Activated CD8-positive, alpha-beta memory T cell treated with anti-CD3 and anti-CD28 coated beads for 4 hours (primary cell): ENCODE measurements around the gene COLEC11.

Experiments
- DNase-seq, 2 donors: peaks; one replicate each; pipeline ENCODE4 v3.0.0-alpha.2; 2020; ENCODE audit warnings: low read depth in 2 of 2

COLEC11 gene

DNA sequence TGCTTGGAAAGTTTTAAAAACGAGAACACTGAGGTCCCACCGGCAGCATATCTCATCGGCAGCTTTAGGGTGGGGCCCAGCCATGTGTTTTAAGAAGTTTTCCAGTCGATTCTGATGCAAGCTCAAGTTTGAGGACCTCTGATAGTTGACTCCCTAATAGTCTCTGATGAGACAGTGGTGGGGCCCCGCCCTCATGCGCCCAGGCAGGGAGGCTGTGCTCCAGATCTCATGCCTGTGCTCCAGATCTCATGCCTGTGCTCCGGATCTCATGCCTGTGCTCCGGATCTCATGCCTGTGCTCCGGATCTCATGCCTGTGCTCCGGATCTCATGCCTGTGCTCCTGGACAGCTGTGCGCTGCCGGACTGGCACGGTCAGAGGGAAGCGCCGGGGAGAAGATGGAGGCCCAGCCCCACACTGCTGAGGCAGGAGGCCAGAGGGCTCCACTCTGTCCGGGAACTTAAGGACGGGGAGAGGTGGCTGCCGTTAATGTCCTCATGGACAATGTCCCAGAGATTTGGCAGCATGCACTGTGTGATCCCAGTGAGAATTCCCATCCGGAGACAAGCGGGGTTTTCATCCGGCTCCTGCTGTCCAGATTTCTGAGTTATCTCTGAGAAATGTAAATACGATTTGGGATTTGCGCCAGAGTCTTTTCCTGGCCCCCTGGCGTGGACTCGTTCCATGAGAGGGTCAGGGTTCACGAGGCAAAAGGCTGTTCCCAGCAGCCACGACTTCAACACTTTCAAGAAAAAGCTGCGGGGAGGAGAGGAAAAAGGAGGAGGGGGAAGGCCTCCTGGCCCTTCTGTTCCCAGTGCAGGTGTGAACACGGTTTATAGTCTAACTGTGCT, 9.4 kb upstream of the COLEC11 start:
- DNase-seq, result no peak

- no peak for DNase-seq
These were observed 8.7 kb upstream of the COLEC11 start for GRCh38 chr2:3586220-3586619.

- DNase-seq, result no peak
These were observed 7.9 kb upstream of the COLEC11 start for GRCh38 chr2:3587021-3587420.

DNA sequence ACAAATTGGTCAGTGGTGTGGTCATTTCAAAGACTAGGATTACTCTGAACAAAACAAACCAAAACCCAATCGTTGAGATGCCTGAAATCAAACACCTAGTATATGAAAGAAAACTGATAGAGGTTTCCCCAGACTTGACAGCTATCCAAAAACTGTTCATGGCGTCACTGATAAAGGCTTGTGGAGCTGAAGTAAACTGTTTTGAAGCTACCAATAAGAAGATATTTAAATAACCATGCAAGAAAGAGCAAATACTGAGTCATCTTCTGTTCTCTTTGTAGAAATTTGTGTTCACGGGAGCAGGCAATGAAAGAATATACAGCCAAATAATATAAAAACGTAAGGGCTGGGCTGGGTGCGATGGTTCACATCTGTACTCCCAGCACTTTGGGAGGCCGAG, 7.5 kb upstream of the COLEC11 start:
- no peak for DNase-seq

- no peak for DNase-seq
These were observed 6.8 kb upstream of the COLEC11 start for GRCh38 chr2:3588084-3588483.

- no peak for DNase-seq
These were observed 5.8 kb upstream of the COLEC11 start for GRCh38 chr2:3589086-3589485.

DNA sequence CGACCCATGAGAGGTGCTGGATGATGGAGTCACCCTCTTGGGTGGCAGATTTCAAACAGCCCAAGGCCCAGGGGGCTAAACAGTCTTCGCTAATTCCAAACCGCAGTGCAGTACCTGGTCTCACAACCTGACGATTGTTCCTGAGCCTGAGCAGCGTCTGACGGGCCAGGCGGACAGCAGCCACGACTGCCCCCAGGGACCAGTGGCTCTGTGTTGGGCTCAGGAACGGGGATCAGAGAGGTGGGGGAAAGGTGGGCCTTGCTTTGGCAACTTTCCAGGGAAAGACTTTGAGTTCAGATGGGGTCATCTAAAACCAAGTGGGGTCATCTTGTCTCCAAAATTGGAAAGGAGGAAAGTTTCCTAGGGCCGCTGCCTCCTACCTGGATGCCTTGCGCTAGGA, 492 bp downstream of the COLEC11 start:
- no peak for DNase-seq

GRCh38 chr2:3595985-3596384, 1.1 kb downstream of the COLEC11 start:
- DNase-seq, result no peak

GRCh38 chr2:3596901-3597417, 2.0 kb downstream of the COLEC11 start:
- no peak for DNase-seq

DNA sequence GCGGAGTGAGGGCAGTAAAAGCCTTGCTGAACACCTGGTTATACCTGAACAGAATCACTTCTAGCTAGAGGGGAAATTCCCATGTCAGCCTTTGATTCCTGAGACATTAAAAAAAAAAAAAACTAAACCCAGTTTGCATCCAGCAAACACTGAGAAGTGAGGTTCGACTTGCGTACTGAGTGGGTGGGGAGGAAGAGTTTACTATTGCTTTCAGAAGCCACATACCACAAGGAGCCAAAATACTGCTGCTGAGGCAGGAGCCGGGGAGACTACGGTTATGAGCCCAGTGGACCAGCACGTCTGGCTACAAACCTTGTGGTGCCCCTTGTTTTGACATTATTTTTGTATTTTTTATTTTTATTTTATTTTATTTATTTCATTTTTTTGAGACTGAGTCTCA, 2.7 kb downstream of the COLEC11 start:
- no peak for DNase-seq

- DNase-seq, result no peak
These were observed 3.4 kb downstream of the COLEC11 start for GRCh38 chr2:3598197-3598910.

- DNase-seq, result no peak
These were observed 4.3 kb downstream of the COLEC11 start for GRCh38 chr2:3598912-3599854.

DNA sequence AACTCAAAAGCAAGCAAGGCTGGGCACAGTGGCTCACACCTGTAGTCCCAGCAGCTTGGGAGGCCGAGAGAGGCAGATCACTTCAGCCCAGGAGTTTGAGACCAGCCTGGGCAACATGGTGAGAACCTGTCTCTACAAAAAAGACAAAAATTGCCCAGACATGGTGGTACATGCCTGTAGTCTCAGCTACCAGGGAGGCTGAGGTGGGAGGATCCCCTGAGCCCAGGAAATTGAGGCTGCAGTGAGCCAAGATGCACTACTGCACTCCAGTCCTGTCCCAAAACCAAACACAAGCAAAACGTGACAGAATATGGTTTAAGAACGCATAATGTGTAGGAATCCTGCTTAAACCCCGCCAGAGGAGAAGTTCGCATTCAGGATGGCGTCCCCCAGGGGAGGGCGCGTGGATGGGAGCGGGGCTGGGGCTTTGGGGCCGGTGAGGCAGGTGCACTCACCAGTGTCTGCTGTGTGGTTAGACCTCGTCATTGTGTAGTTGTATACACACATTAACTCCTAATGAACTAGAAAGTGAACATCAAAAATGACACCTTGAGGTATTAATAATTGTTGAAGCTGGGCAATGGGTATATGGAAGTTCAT, 5.4 kb downstream of the COLEC11 start:
- DNase-seq, result no peak

- DNase-seq, result no peak
These were observed 6.8 kb downstream of the COLEC11 start for GRCh38 chr2:3601561-3602271.

- DNase-seq, result no peak
These were observed 7.8 kb downstream of the COLEC11 start for GRCh38 chr2:3602553-3603339.

GRCh38 chr2:3603536-3604206, 8.8 kb downstream of the COLEC11 start:
- DNase-seq, result no peak

GRCh38 chr2:3604207-3604877, 9.4 kb downstream of the COLEC11 start:
- DNase-seq, result no peak

DNA sequence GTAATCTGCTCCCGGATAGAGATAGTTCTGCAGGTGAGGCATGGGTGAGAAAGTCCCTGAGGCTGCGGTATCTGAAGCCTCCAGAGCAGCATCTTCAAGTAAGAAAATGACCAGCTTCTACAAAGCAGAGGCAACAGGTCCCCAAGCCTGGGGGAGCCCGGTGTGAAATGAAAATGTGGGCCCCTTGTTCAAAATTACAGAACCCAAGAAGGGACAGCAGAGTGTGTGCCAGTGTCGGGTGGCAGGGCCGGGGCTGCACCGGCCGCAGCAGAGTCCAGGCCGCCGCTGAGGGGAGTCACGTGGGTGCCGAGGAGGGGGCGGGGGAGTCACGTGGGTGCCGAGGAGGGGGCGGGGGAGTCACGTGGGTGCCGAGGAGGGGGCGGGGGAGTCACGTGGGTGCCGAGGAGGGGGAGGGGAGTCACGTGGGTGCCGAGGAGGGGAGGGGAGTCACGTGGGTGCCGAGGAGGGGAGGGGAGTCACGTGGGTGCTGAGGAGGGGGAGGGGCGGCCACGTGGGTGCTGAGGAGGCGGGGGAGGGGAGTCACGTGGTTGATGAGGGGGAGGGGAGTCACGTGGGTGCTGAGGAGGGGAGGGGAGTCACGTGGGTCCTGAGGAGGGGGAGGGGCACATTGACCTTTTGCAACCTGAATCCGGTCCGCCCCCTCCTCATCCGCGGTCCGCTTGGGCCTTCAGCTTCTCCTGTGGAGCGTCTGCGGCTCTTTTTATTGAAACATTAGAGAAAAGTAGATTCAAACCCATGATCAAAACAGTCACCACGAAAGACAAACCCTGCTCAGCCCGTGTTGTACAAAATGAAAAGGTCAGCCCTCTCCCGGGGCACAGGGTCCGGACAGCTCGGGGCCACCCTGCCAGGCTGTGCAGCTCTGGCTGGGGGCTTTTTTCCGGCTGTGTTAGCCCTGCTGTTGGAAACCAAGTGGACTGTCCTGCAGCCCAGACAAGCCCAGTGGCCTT, 10.4 kb downstream of the COLEC11 start:
- no peak for DNase-seq
